GM12878 (cell line): ENCODE measurements around the gene ANKRD45. TPM values are rescaled to one million over a fixed set of nuclear protein-coding genes. Genes with fewer than 3 reads are reported as not detected.

Experiments used
- ATAC-seq: fragments of 200-7000 bp; cut with Tn5 transposase; 3 replicates; pipeline ENCODE4 v1.9.1; 2020; ENCODE audit warnings: mild to moderate bottlenecking, moderate library complexity
- BruUV-seq: library from RNA; stranded (reverse); fragments of 400-500 nt; replicated peaks from 2 replicates; lab custom pipeline; 2021; lab: Mats Ljungman, UMichigan
- CTCF ChIA-PET: fragments of 300-600 bp; sonication (Branson Sonifier 250); formaldehyde crosslinking; extraction: SDS; loops from one replicate; lab custom pipeline; 2021; ENCODE audit warnings: inconsistent platforms; lab: Yijun Ruan, JAX
- POLR2A ChIA-PET: fragments of 350-600 bp; formaldehyde crosslinking; extraction: SDS; loops from one replicate; lab custom pipeline; 2021; ENCODE audit warnings: inconsistent platforms; lab: Charles Lee
- RAD21 ChIA-PET: fragments of 300-600 bp; sonication (Branson Sonifier 250); formaldehyde crosslinking; loops from one replicate; lab custom pipeline; 2023; ENCODE audit warnings: antibody characterized with exemption; ENCODE audit not compliant: unreplicated experiment; lab: Charles Lee
- SMC1A ChIA-PET: fragments of 300-600 bp; sonication (Branson Sonifier 250); formaldehyde crosslinking; loops from one replicate; lab custom pipeline; 2023; ENCODE audit not compliant: unreplicated experiment, uncharacterized antibody; lab: Charles Lee
- DNase-seq: peaks from one replicate; pipeline ENCODE4 v3.0.0-alpha.2; 2011; ENCODE audit warnings: low read depth, low spot score
- FAIRE-seq: peaks from 3 replicates; lab custom pipeline; 2011; peaks lifted over from hg19 to GRCh38; lab: Jason Lieb, UNC
- H2AFZ ChIP-seq: 2 replicates; pipeline ENCODE4 v1.6.0; 2011; ENCODE audit warnings: low read depth, low read length, control low read depth; ENCODE audit not compliant: control insufficient read depth
- H3K27ac ChIP-seq: 2 replicates; pipeline ENCODE4 v1.5.1; 2011; ENCODE audit warnings: control low read depth; ENCODE audit not compliant: control insufficient read depth, insufficient read depth
- H3K27me3 ChIP-seq, 2 experiments: replicated peaks in 1 of 2; 2 replicates each; pipeline versions ENCODE4 v1.6.0 to v1.6.1; 2011; ENCODE audit warnings: low read length in 1 of 2; ENCODE audit not compliant: control insufficient read depth in 2 of 2, insufficient read depth in 2 of 2
- H3K36me3 ChIP-seq, 2 experiments: 2 replicates each; pipeline ENCODE4 v1.5.1; 2011; ENCODE audit warnings: low read length in 1 of 2; ENCODE audit not compliant: control insufficient read depth in 2 of 2, insufficient read depth in 2 of 2
- H3K4me1 ChIP-seq: 2 replicates; pipeline ENCODE4 v1.6.1; 2011; ENCODE audit warnings: mild to moderate bottlenecking, low read length, moderate library complexity, mixed read lengths; ENCODE audit not compliant: control insufficient read depth, insufficient read depth
- H3K4me2 ChIP-seq: 2 replicates; pipeline ENCODE4 v1.6.0; 2011; ENCODE audit warnings: control low read depth; ENCODE audit not compliant: control insufficient read depth, insufficient read depth
- H3K4me3 ChIP-seq: fragments of 200-600 bp; sonication (generic); 2 replicates; pipeline ENCODE4 v1.5.1; 2016
- H3K79me2 ChIP-seq: 2 replicates; pipeline ENCODE4 v1.6.0; 2011; ENCODE audit warnings: low read length; ENCODE audit not compliant: control insufficient read depth, insufficient read depth
- H3K9ac ChIP-seq: 2 replicates; pipeline ENCODE4 v1.8.0; 2011; ENCODE audit warnings: low read length, control low read depth, mixed read lengths; ENCODE audit not compliant: control insufficient read depth, insufficient read depth
- H3K9me3 ChIP-seq: replicated peaks from 3 replicates; pipeline ENCODE4 v1.5.1; 2011; ENCODE audit warnings: mild to moderate bottlenecking, low read length; ENCODE audit not compliant: control insufficient read depth, insufficient read depth
- H4K20me1 ChIP-seq: 2 replicates; pipeline ENCODE4 v1.6.0; 2011; ENCODE audit not compliant: control insufficient read depth, insufficient read depth
- KAT2A ChIP-seq: conservative IDR thresholded peaks from 2 replicates; pipeline ENCODE4 v1.6.1; 2011; ENCODE audit warnings: low read depth, low read length; ENCODE audit not compliant: control insufficient read depth
- NRF1 ChIP-seq: conservative IDR thresholded peaks from 2 replicates; pipeline ENCODE4 v1.6.1; 2011; ENCODE audit warnings: mild to moderate bottlenecking, low read depth, low read length, improper control_type of control experiment
- RELA ChIP-seq: fragments of 450-650 bp; IDR thresholded peaks from 2 replicates; pipeline ENCODE4 v1.8.0; 2014; ENCODE audit warnings: borderline replicate concordance; ENCODE audit not compliant: partially characterized antibody
- TCF3 ChIP-seq: IDR thresholded peaks from 2 replicates; pipeline ENCODE4 v1.6.1; 2012; ENCODE audit warnings: low read depth, mild to moderate bottlenecking, low read length, borderline replicate concordance; ENCODE audit not compliant: insufficient read depth
- YBX1 ChIP-seq: fragments of 450-650 bp; IDR thresholded peaks from 2 replicates; pipeline ENCODE4 v1.6.1; 2016; ENCODE audit warnings: antibody characterized with exemption
- ZNF274 ChIP-seq: IDR thresholded peaks from one replicate; pipeline ENCODE4 v1.8.0; 2011; ENCODE audit not compliant: insufficient read length, insufficient read depth
- WGBS: methylation state at CpG from one replicate; pipeline ENCODE4 v1.1.6; 2016; ENCODE audit warnings: low lambda C conversion rate; ENCODE audit not compliant: insufficient replicate concordance, insufficient coverage; ENCODE audit errors: missing lambda C conversion rate; 5-methylcytosine and 5-hydroxymethylcytosine counted together
- in situ Hi-C: fragments of 300-500 bp; cut with MboI; formaldehyde crosslinking; loops from 9 replicates; pipeline ENCODE4 v1.14.3; 2018; ENCODE audit warnings: mixed read lengths
- intact Hi-C: fragments of 100-400 bp; cut with micrococcal nuclease; formaldehyde crosslinking; loops from one replicate; pipeline ENCODE4 v1.14.2; 2022; ENCODE audit not compliant: unreplicated experiment
- polyA plus RNA-seq, 11 experiments: library from polyadenylated mRNA; depleted of rRNA in 4 of 11; unstranded in 6 of 11; stranded (reverse) in 5 of 11; fragments of >200 nt; fragmentation: Nextera tagmentation in 4 of 11; fragmentation: Illumina TruSeq in 1 of 11; extraction: Ambion mirVana in 4 of 11; extraction: Trizol in 1 of 11; gene quantifications; 1 replicate in 1 of 11; 2 replicates in 10 of 11; pipeline versions ENCODE4 v1.2.1 to v1.2.3, GENCODE V29; 2011 to 2016; ENCODE audit warnings: inconsistent platforms in 2 of 11, missing spikeins in 2 of 11, low read depth in 1 of 11
- total RNA-seq, 4 experiments: library from RNA; depleted of rRNA in 3 of 4; stranded (reverse); fragments of >200 nt in 3 of 4; fragmentation: Illumina TruSeq in 1 of 4; extraction: Trizol in 1 of 4; gene quantifications; 2 replicates each; pipeline versions ENCODE4 v1.2.1 to v1.2.3, GENCODE V29; 2013 to 2021
- TF ChIP-seq, protein P1 (sequence below): fragments of 150-350 bp; IDR thresholded peaks from 2 replicates; pipeline ENCODE4 v1.6.1; 2016; ENCODE audit warnings: low read depth, low read length
- TF ChIP-seq, protein P2 (sequence below): IDR thresholded peaks from 2 replicates; pipeline ENCODE4 v1.6.1; 2012; ENCODE audit warnings: improper control_type of control experiment, low read depth, low read length; ENCODE audit not compliant: insufficient replicate concordance
- TF ChIP-seq, protein P3 (sequence below): fragments of 450-650 bp; IDR thresholded peaks from 2 replicates; pipeline ENCODE4 v1.6.1; 2017; ENCODE audit warnings: mild to moderate bottlenecking, low read depth, inconsistent platforms; ENCODE audit not compliant: poor library complexity, severe bottlenecking
- TF ChIP-seq, protein P4 (sequence below): fragments of 450-650 bp; IDR thresholded peaks from 2 replicates; pipeline ENCODE4 v1.6.1; 2017; ENCODE audit warnings: low read depth, mild to moderate bottlenecking, moderate library complexity

Gene ANKRD45
- total and polyA plus RNA-seq, 10 of the 15 experiments (the other 5 are each of a cell fraction or from before 2014, with no cell fraction given) = 0.04 to 0.15 (median 0.13) TPM; not detected in 5

DNA sequence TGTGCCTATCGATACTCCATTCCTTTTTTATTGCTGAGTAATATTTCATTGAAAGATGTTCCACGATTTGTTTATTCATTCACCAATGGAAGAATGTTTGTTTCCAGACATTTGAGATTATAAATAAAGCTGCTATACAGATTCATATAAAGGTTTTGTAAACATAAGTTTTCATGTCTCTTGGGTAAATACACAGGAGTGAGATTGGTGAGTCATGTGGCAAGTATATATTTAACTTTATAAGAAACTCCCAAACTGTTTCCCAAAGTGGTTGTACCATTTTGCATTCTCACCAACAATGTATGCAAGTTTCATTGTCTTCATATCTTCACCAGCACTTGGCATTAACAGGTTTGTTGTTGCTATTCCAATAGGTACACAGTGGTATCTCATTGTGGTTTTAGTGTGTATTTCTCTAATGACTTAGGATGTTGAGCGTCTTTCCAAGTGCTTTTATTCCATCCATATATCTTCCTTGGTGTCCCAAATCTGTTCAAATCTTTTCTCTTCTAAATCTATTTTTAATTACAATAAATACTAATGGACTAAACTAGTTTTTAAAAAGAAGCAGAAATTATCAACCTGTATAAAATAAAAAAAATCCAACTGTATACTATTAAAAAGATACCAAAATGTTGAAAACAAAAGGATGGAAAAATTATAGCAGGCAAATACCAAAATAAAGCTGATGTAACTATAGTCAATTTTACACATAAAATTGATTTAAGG lies 73.4 kb downstream of the ANKRD45 start:
- 14% methylated on average over 3 of the region's 3 CpGs for WGBS
- POLR2A ChIA-PET = no interaction called here
- Histone ChIP-seq H3K4me1 (0 out of 2 replicates have a peak, but pooled peaks cover 1% of the 10 kb centered on the region), H3K79me2 (no peaks in the 10 kb centered on the region), H3K27me3 (no peaks in the 10 kb centered on the region), H3K27ac (no peak overlapping the region), H3K4me3 (no peak overlapping the region), H3K9me3 (no peaks in the 10 kb centered on the region; the same call in 2 of the 3 replicates), H3K4me2 (no peak overlapping the region), H3K9ac (no peak overlapping the region), H2AFZ (no peak overlapping the region), H3K36me3 (no peaks in the 10 kb centered on the region), H4K20me1 (no peaks in the 10 kb centered on the region)
- ATAC-seq = no peak
- in situ Hi-C loops (no loop called here), intact Hi-C loops (no loop called here)
- RAD21 ChIA-PET = no interaction called here
- SMC1A ChIA-PET = no interaction called here
- CTCF ChIA-PET = interaction anchor here (0.9 kb wide), 1 partner anchor 8 kb away, joined by 3 read pairs; no protein-coding TSS in a partner anchor
- FAIRE-seq = no peak
- no TSS peak for BruUV-seq
- no peak for DNase-seq
- no peak for TF ChIP-seq KAT2A
- TF ChIP-seq YBX1 = no peak
- TF ChIP-seq, protein P1, sequence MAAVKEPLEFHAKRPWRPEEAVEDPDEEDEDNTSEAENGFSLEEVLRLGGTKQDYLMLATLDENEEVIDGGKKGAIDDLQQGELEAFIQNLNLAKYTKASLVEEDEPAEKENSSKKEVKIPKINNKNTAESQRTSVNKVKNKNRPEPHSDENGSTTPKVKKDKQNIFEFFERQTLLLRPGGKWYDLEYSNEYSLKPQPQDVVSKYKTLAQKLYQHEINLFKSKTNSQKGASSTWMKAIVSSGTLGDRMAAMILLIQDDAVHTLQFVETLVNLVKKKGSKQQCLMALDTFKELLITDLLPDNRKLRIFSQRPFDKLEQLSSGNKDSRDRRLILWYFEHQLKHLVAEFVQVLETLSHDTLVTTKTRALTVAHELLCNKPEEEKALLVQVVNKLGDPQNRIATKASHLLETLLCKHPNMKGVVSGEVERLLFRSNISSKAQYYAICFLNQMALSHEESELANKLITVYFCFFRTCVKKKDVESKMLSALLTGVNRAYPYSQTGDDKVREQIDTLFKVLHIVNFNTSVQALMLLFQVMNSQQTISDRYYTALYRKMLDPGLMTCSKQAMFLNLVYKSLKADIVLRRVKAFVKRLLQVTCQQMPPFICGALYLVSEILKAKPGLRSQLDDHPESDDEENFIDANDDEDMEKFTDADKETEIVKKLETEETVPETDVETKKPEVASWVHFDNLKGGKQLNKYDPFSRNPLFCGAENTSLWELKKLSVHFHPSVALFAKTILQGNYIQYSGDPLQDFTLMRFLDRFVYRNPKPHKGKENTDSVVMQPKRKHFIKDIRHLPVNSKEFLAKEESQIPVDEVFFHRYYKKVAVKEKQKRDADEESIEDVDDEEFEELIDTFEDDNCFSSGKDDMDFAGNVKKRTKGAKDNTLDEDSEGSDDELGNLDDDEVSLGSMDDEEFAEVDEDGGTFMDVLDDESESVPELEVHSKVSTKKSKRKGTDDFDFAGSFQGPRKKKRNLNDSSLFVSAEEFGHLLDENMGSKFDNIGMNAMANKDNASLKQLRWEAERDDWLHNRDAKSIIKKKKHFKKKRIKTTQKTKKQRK = no peak
- TF ChIP-seq, protein P2, sequence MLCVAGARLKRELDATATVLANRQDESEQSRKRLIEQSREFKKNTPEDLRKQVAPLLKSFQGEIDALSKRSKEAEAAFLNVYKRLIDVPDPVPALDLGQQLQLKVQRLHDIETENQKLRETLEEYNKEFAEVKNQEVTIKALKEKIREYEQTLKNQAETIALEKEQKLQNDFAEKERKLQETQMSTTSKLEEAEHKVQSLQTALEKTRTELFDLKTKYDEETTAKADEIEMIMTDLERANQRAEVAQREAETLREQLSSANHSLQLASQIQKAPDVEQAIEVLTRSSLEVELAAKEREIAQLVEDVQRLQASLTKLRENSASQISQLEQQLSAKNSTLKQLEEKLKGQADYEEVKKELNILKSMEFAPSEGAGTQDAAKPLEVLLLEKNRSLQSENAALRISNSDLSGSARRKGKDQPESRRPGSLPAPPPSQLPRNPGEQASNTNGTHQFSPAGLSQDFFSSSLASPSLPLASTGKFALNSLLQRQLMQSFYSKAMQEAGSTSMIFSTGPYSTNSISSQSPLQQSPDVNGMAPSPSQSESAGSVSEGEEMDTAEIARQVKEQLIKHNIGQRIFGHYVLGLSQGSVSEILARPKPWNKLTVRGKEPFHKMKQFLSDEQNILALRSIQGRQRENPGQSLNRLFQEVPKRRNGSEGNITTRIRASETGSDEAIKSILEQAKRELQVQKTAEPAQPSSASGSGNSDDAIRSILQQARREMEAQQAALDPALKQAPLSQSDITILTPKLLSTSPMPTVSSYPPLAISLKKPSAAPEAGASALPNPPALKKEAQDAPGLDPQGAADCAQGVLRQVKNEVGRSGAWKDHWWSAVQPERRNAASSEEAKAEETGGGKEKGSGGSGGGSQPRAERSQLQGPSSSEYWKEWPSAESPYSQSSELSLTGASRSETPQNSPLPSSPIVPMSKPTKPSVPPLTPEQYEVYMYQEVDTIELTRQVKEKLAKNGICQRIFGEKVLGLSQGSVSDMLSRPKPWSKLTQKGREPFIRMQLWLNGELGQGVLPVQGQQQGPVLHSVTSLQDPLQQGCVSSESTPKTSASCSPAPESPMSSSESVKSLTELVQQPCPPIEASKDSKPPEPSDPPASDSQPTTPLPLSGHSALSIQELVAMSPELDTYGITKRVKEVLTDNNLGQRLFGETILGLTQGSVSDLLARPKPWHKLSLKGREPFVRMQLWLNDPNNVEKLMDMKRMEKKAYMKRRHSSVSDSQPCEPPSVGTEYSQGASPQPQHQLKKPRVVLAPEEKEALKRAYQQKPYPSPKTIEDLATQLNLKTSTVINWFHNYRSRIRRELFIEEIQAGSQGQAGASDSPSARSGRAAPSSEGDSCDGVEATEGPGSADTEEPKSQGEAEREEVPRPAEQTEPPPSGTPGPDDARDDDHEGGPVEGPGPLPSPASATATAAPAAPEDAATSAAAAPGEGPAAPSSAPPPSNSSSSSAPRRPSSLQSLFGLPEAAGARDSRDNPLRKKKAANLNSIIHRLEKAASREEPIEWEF = no peak
- no peak for TF ChIP-seq ZNF274
- TF ChIP-seq, protein P3, sequence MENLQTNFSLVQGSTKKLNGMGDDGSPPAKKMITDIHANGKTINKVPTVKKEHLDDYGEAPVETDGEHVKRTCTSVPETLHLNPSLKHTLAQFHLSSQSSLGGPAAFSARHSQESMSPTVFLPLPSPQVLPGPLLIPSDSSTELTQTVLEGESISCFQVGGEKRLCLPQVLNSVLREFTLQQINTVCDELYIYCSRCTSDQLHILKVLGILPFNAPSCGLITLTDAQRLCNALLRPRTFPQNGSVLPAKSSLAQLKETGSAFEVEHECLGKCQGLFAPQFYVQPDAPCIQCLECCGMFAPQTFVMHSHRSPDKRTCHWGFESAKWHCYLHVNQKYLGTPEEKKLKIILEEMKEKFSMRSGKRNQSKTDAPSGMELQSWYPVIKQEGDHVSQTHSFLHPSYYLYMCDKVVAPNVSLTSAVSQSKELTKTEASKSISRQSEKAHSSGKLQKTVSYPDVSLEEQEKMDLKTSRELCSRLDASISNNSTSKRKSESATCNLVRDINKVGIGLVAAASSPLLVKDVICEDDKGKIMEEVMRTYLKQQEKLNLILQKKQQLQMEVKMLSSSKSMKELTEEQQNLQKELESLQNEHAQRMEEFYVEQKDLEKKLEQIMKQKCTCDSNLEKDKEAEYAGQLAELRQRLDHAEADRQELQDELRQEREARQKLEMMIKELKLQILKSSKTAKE = no peak
- TF ChIP-seq, protein P4, sequence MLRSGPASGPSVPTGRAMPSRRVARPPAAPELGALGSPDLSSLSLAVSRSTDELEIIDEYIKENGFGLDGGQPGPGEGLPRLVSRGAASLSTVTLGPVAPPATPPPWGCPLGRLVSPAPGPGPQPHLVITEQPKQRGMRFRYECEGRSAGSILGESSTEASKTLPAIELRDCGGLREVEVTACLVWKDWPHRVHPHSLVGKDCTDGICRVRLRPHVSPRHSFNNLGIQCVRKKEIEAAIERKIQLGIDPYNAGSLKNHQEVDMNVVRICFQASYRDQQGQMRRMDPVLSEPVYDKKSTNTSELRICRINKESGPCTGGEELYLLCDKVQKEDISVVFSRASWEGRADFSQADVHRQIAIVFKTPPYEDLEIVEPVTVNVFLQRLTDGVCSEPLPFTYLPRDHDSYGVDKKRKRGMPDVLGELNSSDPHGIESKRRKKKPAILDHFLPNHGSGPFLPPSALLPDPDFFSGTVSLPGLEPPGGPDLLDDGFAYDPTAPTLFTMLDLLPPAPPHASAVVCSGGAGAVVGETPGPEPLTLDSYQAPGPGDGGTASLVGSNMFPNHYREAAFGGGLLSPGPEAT = no peak
- TF ChIP-seq NRF1 = no peak
- TF ChIP-seq TCF3 = no peak
- no peak for TF ChIP-seq RELA
